ENCODE measurements around the gene COL11A1.

DNA sequence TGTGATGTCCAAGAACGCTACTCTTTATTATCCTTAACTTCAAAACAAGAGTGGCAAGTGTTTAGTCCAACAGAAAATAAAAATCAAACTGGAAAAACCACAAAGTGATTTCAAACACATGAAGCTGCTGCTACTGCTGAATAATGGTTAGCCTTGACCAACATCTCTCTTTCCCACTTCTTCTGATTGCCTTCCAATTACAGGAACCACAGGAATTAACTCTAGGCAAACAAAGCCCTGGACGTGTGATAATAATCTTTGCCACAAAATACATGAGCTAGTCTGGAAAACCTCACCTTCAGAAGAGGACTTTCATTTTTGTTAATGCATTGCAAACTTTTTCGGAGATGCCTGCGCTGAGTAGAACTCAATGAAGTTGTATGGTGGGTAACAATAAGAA is 48.6 kb upstream of the COL11A1 start:
- TF ChIP-seq, protein P1, sequence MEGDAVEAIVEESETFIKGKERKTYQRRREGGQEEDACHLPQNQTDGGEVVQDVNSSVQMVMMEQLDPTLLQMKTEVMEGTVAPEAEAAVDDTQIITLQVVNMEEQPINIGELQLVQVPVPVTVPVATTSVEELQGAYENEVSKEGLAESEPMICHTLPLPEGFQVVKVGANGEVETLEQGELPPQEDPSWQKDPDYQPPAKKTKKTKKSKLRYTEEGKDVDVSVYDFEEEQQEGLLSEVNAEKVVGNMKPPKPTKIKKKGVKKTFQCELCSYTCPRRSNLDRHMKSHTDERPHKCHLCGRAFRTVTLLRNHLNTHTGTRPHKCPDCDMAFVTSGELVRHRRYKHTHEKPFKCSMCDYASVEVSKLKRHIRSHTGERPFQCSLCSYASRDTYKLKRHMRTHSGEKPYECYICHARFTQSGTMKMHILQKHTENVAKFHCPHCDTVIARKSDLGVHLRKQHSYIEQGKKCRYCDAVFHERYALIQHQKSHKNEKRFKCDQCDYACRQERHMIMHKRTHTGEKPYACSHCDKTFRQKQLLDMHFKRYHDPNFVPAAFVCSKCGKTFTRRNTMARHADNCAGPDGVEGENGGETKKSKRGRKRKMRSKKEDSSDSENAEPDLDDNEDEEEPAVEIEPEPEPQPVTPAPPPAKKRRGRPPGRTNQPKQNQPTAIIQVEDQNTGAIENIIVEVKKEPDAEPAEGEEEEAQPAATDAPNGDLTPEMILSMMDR (IDR thresholded peaks at IDR 0.05) = no peak
- TF ChIP-seq EP300 (IDR thresholded peaks at IDR 0.05; ENCODE audit: low read depth) (no peak), POLR2A (IDR thresholded peaks at IDR 0.05) (no peak)

All from transverse colon (tissue), 3 donors.